Measurements from ENCODE around the gene PLAC1.

PLAC1 gene
- total RNA-seq = 0 to 0.47 reads per million in 2 donors

DNA sequence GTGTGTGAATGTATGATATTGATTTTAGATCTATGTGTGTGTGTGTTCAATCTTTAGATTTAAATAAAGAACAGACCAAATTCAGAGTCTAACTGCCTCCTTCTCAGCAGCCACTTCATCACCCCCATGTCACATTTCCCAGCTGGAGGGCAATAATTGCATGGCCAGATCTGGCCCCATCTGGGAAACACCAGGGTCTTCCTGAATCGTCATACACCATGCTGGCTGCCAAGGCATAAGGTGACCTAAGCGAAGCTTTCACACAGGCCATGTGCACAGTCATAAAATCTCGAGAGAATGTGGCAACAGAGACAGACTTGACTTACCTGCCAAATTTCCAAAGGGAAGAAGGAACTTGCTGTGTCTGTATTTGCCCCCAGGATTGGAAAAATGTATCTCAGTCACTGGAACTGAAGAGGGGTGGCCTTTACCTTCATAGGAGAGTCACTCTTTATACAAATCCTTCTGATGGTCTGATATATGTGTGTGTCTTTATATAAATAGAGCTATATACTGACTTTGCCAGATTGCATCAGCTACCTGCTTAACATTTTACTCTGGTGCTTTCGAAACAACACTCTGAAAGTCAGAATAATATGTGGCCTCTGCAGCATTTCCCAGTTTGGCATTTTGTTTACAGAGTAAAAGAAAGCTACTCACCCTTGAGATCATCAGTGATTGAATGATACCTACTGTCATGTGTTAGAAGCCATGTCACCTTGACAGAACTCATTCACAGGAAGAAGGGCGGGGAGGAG is at the start of gene PLAC1:
Gene PLAC1 (minus strand): TSS at position 470 of the 758 bp plus-strand sequence. CDS start 91,789 bp downstream, outside the sequence.
- DNase-seq = no peak

GRCh38 chrX:134706138-134706537 is 47.9 kb upstream of the PLAC1 start:
- DNase-seq = no peak

GRCh38 chrX:134695999-134696398 is 37.7 kb upstream of the PLAC1 start:
- DNase-seq = no peak

GRCh38 chrX:134694333-134695322 is 36.4 kb upstream of the PLAC1 start:
- DNase-seq = no peak

- DNase-seq = no peak
Measured at GRCh38 chrX:134693644-134694043, 35.4 kb upstream of the PLAC1 start.

- DNase-seq = no peak
Measured at GRCh38 chrX:134692990-134693389, 34.7 kb upstream of the PLAC1 start.

- DNase-seq = no peak
Measured at GRCh38 chrX:134692233-134692632, 34.0 kb upstream of the PLAC1 start.

GRCh38 chrX:134691453-134691852 is 33.2 kb upstream of the PLAC1 start:
- DNase-seq = no peak

DNA sequence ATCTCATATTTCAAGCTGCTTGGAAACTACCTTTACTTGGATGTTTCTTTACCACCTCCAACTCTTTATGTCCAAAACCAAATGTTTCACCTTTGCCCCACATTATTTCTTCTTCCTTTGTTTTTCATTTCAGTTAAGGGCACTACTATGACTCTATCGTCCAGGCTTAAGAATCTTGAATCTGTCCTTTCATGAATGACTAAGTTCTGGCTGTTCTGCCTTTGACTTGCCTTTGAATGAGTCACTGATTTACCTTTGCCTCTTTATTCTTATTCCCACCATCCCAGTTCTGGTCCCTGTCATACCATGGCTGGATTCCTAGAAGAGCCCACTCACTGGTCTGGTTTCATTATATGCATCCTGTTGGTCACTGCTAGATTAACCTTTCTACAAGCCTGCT is 30.6 kb upstream of the PLAC1 start:
- no peak for DNase-seq

DNA sequence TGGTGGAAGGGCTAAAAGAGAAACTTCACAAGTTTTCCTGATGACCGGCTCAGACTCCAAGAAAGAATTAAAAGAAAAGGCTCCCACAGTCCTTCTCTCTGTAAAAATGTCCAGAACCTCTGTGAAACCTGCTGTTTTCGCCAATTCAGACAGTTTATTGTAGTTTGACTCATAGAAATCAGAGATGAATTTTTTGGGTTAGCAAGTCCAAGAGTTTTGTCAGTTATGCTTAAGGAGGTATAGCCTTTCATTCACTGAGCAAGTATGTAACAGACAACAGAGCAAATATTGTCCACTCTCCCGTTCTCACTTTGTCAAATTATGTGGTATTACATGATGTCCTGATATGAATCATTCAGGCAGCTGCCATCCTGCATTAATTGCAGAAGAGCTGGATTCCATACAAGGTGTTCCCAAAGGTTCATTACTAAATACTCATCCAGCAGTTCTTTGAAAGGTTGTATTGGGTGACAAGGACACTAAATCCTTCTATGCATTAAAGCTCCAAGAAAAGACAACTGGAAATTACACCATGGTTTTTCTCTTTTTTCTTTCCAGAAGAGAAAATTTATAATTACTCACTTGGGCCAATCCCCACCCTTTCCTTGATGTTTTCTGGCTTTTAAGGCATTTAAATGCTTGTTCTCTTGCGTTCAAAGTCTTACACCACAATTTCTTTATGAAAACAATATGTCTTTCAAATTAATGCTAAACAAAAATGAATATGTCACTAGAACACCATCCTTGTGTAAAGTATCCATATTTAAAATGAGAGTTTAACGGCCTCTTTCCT is 30.0 kb upstream of the PLAC1 start:
- no peak for DNase-seq

DNA sequence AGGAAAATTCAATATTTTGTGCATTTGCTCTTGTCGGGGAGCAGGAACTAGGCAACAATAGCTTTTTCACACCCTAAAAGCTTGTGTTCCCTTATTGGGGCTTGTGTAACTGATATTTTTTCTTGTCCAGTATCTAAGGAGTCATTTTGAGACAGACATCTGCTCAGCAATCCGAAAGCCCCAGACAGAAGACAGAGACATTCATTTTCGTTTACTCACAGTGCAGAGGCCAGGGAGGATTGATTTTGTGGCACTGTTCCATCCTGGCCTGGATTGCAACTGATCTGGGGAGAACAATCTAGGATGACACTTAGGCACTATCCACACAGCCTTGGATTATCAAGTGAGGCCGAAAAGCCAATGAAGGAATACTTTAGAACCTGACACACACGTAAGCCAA is 27.4 kb upstream of the PLAC1 start:
- DNase-seq = no peak

DNA sequence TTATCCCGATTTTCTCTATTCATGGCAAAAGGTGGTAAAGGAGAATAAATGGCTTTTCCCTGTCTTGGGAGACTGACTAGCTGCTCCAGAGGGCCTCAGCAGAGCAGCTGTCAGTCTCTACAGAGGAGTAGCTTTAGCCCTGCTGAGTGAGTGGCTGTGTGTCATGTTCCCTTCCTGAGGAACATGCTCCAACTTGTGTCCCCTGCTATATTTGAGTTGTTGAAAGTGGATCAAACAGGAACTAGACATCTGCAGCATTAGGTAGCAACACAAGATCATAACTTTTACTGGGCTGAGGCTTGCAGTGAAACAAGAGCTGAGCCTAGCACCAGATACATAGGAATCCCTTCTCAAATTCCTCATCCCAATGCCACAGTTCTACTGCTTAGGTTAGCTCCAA is 26.7 kb upstream of the PLAC1 start:
- DNase-seq = no peak

GRCh38 chrX:134683351-134684005 is 25.2 kb upstream of the PLAC1 start:
- DNase-seq = no peak

DNA sequence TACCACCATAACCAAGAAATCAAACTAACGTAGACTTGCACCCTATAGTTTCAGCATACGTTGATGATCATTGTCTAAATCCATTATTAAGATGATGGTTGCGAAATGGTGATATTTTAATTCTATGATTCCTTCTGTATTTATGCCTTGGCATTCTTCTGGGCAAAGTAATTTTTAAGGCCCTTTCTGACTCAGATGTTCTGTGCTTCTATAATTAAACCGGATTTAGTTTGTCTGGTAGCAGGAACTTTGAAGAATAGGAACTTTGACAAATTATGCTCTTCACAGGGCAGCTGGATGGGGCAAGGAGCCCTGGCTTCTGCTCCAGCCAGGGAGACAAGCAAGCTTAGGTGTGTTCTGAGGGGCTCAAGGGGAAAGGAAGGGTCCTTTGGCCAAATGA is 23.8 kb upstream of the PLAC1 start:
- no peak for DNase-seq

- DNase-seq = no peak
Measured at GRCh38 chrX:134679644-134680043, 21.4 kb upstream of the PLAC1 start.

DNA sequence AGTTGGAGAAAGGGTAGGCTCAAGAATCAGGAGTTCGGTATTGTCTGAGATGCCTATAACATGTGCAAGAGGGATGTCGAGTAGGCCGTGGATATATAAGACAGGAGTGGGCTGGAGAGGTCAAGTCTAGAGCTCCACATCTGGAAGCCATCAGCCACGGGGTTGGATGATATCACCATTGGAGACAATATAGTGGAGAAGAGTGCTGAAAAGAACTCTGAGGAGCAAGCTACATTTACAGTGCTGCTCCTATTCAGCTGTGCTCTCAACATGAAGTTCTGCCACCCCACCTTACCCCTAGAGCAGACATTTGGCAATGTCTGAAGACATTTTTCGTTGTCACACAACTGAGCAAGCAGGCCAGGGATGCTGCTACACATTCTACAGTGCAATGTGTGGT is 20.9 kb upstream of the PLAC1 start:
- no peak for DNase-seq

GRCh38 chrX:134677332-134677731 is 19.1 kb upstream of the PLAC1 start:
- no peak for DNase-seq

GRCh38 chrX:134676436-134676835 is 18.2 kb upstream of the PLAC1 start:
- DNase-seq = no peak

DNA sequence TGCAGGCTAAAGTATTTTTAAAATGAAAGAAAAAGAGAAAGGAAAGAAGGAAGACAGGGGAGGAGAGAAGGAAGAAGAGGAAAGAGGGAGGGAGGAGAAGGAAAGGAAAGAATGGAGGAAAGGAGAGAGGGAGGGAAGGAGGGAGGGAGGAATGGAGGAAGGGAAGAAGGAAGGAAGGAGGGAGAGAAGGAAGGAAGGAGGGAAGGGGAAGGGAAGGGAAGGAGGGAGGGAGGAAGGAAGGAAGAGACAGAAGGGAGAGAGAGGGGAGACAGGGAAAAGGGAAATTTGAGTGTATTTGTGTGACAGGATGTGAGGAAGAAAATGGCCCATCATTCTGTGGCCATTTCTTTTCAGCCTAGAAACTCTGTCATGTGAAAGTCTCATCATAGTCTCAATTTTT is 14.9 kb upstream of the PLAC1 start:
- DNase-seq = no peak

- no peak for DNase-seq
Measured at GRCh38 chrX:134672101-134672500, 13.8 kb upstream of the PLAC1 start.

DNA sequence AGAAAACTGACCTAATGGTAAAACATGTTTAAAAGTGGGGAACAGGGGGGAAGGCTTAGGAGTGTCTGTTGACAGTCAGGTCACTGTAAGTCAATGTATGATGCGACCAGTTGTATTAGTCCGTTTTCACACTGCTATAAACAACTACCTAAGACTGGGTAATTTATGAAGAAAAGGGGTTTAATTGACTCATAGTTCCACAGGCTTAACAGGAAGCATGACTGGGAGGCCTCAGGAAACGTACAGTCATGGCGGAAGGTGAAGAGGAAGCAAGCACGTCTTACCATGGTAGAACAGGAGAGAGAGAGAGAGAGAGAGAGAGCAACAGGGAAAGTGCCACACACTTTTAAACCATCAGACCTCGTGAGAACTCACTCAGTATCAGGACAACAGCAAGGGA is 13.0 kb upstream of the PLAC1 start:
- peak in 1 of 5 experiments; percentile 15 for DNase-seq
